ENCODE results near the gene AQP11. TPM values are rescaled to one million over a fixed set of nuclear protein-coding genes. Genes with fewer than 3 reads are reported as not detected.
"Not testable (repeated sequence)": the region's sequence is repeated elsewhere in the genome, so short reads cannot be mapped to it uniquely, and the experiment has no call there.

Gene AQP11
- under 1 TPM in 1 of 2 experiments, not detected in 1; 0.20 TPM for total RNA-seq

- DNase-seq, result peak; percentile 41
- Mint-ChIP-seq H3K36me3 (ENCODE audit: low read depth) (no peaks in the 10 kb centered on the region), H3K27me3 (peaks cover 16% of the 10 kb centered on the region), H3K9me3 (no peaks in the 10 kb centered on the region), H3K4me3 (peak within 1 kb of the TSS; percentile 79), H3K4me1 (peaks cover 15% of the 10 kb centered on the region), H3K27ac (peak within 1 kb of the TSS; percentile 46)
- ChIA-PET POLR2A (no interaction called here), CTCF (interaction anchor here (0.6 to 1.7 kb wide), 4 partner anchors 10 to 361 kb away, joined by 3 to 7 read pairs (median 3); no protein-coding TSS in a partner anchor)
Observed at GRCh38 chr11:77589521-77590193, at the start of gene AQP11. AQP11 (plus strand) TSS chr11:77589953; CDS start chr11:77589993, 40 bp downstream.

DNA sequence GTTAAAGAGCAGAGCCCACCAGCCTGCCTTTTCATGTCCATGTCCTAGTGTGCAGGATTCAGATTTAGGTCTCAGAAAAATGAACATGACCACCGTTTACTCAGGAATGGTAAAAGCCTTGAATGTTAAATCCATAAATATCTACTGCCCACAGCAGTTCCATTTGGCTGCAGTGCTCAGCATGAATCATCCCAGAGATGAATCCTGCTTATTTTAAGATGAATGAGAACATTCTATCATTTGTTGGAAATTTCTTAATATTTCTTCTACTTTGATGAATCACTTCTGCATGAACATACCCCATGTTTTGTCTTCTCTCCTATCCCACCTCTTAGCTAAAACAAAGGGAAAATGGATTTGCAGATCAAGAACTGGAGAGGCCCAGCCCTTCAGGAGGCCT, 47.5 kb upstream of the AQP11 start:
- ChIA-PET POLR2A (no interaction called here), CTCF (interaction anchor here (0.6 to 1.1 kb wide), 3 partner anchors 10 to 19 kb away, joined by 3 to 4 read pairs (median 4); no protein-coding TSS in a partner anchor)
- Mint-ChIP-seq H3K4me1 (no peaks in the 10 kb centered on the region), H3K4me3 (no peak overlapping the region), H3K9me3 (no peaks in the 10 kb centered on the region), H3K36me3 (ENCODE audit: low read depth) (no peaks in the 10 kb centered on the region), H3K27me3 (peaks cover 3% of the 10 kb centered on the region), H3K27ac (no peak overlapping the region)
- DNase-seq, result no peak

- CTCF ChIA-PET, result no interaction called here
- Mint-ChIP-seq H3K27ac (no peak overlapping the region), H3K36me3 (ENCODE audit: low read depth) (no peaks in the 10 kb centered on the region), H3K4me1 (peaks cover 2% of the 10 kb centered on the region), H3K9me3 (no peaks in the 10 kb centered on the region), H3K4me3 (no peak overlapping the region), H3K27me3 (no peaks in the 10 kb centered on the region)
- DNase-seq, result no peak
- POLR2A ChIA-PET, result no interaction called here
Observed at GRCh38 chr11:77547047-77547836, 42.5 kb upstream of the AQP11 start.

DNA sequence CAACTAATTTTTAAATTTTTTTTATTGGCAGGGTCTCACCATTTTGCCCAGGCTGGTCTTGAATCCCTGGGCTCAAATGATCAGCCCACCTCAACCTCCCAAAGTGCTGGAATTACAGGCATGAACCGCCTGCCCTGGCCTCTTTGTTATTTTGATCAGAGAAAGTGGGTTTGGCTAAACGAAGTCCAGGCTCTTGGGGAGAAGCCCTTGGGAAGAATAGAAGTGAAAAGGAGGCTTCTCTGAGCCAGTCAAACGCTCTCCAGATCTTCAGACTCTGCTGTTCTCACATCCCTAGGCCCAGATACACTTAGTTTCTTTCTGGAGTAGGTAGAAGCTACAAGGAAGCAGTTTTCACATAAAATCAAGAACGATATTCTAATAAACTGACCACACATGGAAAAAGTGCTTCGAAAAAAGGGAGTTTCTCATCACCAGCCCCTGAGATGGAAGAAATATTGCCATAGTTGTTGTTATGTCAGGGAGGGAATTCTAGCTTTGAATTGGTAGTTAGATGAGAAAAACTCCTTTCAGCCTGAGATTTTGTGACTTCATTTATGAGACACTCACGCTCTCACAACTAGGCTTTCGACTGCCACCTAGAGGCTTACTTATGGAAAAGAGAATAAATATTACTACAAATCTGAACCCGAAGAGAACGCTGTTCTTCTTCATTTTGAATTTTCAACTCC, 41.7 kb upstream of the AQP11 start:
- DNase-seq, result peak; percentile 52
- Mint-ChIP-seq H3K4me3 (no peak overlapping the region), H3K4me1 (peaks cover 2% of the 10 kb centered on the region), H3K9me3 (no peaks in the 10 kb centered on the region), H3K27me3 (no peaks in the 10 kb centered on the region), H3K36me3 (ENCODE audit: low read depth) (no peaks in the 10 kb centered on the region), H3K27ac (no peak overlapping the region)
- CTCF ChIA-PET, result interaction anchor here (1.9 kb wide), 1 partner anchor 421 kb away, joined by 4 read pairs; no protein-coding TSS in a partner anchor
- POLR2A ChIA-PET, result no interaction called here

GRCh38 chr11:77548552-77549445, 41.0 kb upstream of the AQP11 start:
- Mint-ChIP-seq H3K36me3 (ENCODE audit: low read depth) (no peaks in the 10 kb centered on the region), H3K4me3 (no peak overlapping the region), H3K27ac (no peak overlapping the region), H3K9me3 (no peaks in the 10 kb centered on the region), H3K27me3 (no peaks in the 10 kb centered on the region), H3K4me1 (peaks cover 2% of the 10 kb centered on the region)
- CTCF ChIA-PET, result interaction anchor here (0.7 to 1.9 kb wide), 2 partner anchors 137 to 421 kb away, joined by 4 to 5 read pairs; no protein-coding TSS in a partner anchor
- POLR2A ChIA-PET, result no interaction called here
- no peak for DNase-seq

DNA sequence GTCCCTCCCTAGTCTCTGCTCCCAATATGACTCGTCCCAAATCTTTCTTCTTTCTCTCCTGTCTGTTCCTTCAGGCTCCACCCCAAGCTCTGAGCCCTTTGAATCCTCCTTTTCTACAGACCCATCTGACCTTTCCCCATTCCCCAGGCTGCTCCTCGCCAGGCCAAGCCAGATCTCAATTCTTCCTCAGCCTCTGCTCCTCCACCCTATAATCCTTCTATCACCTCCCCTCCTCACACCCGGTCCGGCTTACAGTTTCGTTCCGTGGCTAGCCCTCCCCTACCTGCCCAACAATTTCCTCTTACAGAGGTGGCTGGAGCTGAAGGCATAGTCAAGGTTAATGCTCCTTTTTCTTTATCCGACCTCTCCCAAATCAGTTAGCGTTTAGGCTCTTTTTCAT, 38.3 kb upstream of the AQP11 start:
- POLR2A ChIA-PET; H3K9me3 Mint-ChIP-seq; H3K27me3 Mint-ChIP-seq; H3K27ac Mint-ChIP-seq; H3K36me3 Mint-ChIP-seq (ENCODE audit: low read depth); H3K4me3 Mint-ChIP-seq; CTCF ChIA-PET; H3K4me1 Mint-ChIP-seq; DNase-seq: not testable (repeated sequence)

DNA sequence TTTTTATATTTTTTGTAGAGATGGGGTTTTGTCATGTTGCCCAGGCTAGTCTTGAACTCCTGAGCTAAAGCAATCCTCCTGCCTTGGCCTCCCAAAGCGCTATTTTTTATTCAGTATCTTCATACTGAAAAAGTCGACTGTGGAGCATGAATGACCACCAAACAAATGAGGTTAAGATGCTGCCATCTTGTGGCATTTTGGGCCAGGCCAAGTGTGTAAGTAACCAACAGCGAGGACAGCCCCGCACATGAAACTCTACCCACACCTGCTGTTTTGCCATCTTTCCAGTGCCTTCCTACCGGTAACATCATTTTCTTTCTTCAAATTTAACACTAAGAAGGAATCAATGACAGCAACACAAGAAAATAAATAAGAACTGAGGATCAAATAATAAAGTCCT, 32.2 kb upstream of the AQP11 start:
- Mint-ChIP-seq H3K27me3 (no peaks in the 10 kb centered on the region), H3K4me3 (no peak overlapping the region), H3K9me3 (peaks cover 3% of the 10 kb centered on the region), H3K27ac (no peak overlapping the region), H3K4me1 (no peaks in the 10 kb centered on the region), H3K36me3 (ENCODE audit: low read depth) (no peaks in the 10 kb centered on the region)
- CTCF ChIA-PET, result no interaction called here
- no peak for DNase-seq
- POLR2A ChIA-PET, result no interaction called here

- no peak for DNase-seq
- Mint-ChIP-seq H3K4me1 (no peaks in the 10 kb centered on the region), H3K27ac (no peak overlapping the region), H3K9me3 (peaks cover 3% of the 10 kb centered on the region), H3K36me3 (ENCODE audit: low read depth) (no peaks in the 10 kb centered on the region), H3K4me3 (no peak overlapping the region), H3K27me3 (no peaks in the 10 kb centered on the region)
- ChIA-PET CTCF (no interaction called here), POLR2A (no interaction called here)
Observed at GRCh38 chr11:77558380-77558779, 31.4 kb upstream of the AQP11 start.

GRCh38 chr11:77559686-77560401, 29.9 kb upstream of the AQP11 start:
- no peak for DNase-seq
- Mint-ChIP-seq H3K9me3 (peaks cover 3% of the 10 kb centered on the region), H3K4me3 (no peak overlapping the region), H3K36me3 (ENCODE audit: low read depth) (no peaks in the 10 kb centered on the region), H3K27ac (no peak overlapping the region), H3K4me1 (no peaks in the 10 kb centered on the region), H3K27me3 (peaks cover 4% of the 10 kb centered on the region)
- CTCF ChIA-PET, result no interaction called here
- POLR2A ChIA-PET, result no interaction called here

DNA sequence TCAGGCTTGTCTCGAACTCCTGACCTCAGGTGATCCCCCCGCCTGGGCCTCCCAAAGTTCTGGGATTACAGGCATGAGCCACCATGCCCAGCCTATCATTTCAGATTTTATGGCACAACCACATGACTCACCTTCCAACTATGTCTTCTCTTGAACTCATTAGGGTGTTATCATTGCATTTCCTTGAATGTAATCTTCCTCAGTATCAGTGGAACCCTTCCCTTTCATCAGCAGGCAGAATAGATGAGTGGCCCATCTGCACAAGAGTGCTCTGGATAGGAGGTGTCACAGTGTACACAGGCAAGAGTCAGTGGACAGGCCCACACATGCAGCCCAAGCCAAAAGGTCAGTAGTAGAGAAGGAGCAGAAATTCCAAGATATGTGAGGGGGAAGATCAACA, 29.1 kb upstream of the AQP11 start:
- ChIA-PET CTCF (no interaction called here), POLR2A (no interaction called here)
- H3K9me3 Mint-ChIP-seq, result no peaks in the 10 kb centered on the region
- DNase-seq, result no peak
- H3K27me3 Mint-ChIP-seq, result peaks cover 7% of the 10 kb centered on the region
- no peak overlapping the region for H3K27ac Mint-ChIP-seq
- no peaks in the 10 kb centered on the region for H3K36me3 Mint-ChIP-seq (ENCODE audit: low read depth)
- no peaks in the 10 kb centered on the region for H3K4me1 Mint-ChIP-seq
- no peak overlapping the region for H3K4me3 Mint-ChIP-seq

- no peak for DNase-seq
- Mint-ChIP-seq H3K36me3 (ENCODE audit: low read depth) (no peaks in the 10 kb centered on the region), H3K4me1 (no peaks in the 10 kb centered on the region), H3K27me3 (peaks cover 8% of the 10 kb centered on the region), H3K27ac (no peak overlapping the region), H3K4me3 (no peak overlapping the region), H3K9me3 (no peaks in the 10 kb centered on the region)
- CTCF ChIA-PET, result interaction anchor here (0.6 kb wide), 1 partner anchor 39 kb away, joined by 3 read pairs; no protein-coding TSS in a partner anchor
- POLR2A ChIA-PET, result no interaction called here
Observed at GRCh38 chr11:77561257-77561656, 28.5 kb upstream of the AQP11 start.

- DNase-seq, result no peak
- Mint-ChIP-seq H3K9me3 (no peaks in the 10 kb centered on the region), H3K27me3 (peaks cover 15% of the 10 kb centered on the region), H3K36me3 (ENCODE audit: low read depth) (no peaks in the 10 kb centered on the region), H3K4me1 (peaks cover 3% of the 10 kb centered on the region), H3K4me3 (no peak overlapping the region), H3K27ac (no peak overlapping the region)
- CTCF ChIA-PET, result interaction anchor here (1.0 kb wide), 1 partner anchor 23 kb away, joined by 3 read pairs; no protein-coding TSS in a partner anchor
- POLR2A ChIA-PET, result no interaction called here
Observed at GRCh38 chr11:77568306-77568705, 21.4 kb upstream of the AQP11 start.
